Gastroesophageal sphincter (tissue), 3 donors: Measurements from ENCODE around the gene TAF10.

Experiments used
- EP300 ChIP-seq: sonication (generic); formaldehyde crosslinking; IDR thresholded peaks from one replicate; pipeline ENCODE4 v1.6.1; 2017; ENCODE audit warnings: antibody characterized with exemption, mild to moderate bottlenecking
- TF ChIP-seq, protein P1 (sequence below), 4 experiments: fragments of 200-600 bp in 2 of 4; fragments of 450-650 bp in 2 of 4; sonication (generic) in 1 of 4; IDR thresholded peaks; one replicate each; pipeline ENCODE4 v1.5.1; 2017 to 2019; ENCODE audit warnings: antibody characterized with exemption in 4 of 4, mild to moderate bottlenecking in 2 of 4, moderate library complexity in 2 of 4

DNA sequence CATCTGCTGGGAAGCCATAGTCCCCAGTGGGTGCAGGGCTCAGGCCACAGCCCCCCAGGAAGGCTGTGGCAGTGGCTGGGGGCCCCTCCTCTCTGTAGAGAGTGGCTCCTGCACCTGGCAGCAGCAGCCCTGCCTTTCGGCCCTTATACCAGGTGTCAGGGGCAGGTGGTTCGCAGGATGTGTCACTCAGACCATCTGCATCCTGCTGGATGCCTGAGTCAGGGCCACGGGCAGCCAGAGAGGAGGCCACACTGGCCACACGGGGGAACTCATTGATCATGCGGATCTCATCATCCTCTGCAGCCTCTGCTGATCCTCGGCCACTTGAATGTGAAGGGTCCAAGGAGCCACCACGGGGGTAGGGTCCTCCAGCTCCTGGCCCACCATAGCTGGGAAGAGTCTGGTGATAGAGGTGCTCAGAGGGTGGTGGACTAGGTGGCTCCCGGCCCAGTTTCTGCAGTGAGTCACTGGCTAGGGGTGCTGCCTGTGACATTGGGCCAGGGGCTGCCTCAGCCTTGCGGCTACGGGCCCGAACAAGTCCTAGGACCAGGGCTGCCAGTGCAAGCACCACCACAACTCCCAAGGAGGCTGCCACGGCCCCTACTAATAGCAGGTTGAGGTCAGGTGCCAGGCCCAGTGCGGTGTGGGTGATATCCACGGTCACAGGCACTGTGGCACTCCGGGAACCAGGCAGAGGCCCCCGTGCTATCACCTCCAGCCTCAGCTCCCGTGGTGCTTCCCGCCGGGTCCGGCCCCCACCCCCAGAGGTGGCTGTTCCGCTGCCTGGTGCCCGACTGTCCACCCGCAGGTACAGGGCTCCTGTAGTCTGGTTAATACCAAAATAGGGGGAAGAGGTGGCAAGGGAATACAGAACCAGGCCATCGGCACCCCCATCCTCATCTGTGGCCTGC, 10.5 kb upstream of the TAF10 start:
- no peak for TF ChIP-seq EP300
- TF ChIP-seq, protein P1, sequence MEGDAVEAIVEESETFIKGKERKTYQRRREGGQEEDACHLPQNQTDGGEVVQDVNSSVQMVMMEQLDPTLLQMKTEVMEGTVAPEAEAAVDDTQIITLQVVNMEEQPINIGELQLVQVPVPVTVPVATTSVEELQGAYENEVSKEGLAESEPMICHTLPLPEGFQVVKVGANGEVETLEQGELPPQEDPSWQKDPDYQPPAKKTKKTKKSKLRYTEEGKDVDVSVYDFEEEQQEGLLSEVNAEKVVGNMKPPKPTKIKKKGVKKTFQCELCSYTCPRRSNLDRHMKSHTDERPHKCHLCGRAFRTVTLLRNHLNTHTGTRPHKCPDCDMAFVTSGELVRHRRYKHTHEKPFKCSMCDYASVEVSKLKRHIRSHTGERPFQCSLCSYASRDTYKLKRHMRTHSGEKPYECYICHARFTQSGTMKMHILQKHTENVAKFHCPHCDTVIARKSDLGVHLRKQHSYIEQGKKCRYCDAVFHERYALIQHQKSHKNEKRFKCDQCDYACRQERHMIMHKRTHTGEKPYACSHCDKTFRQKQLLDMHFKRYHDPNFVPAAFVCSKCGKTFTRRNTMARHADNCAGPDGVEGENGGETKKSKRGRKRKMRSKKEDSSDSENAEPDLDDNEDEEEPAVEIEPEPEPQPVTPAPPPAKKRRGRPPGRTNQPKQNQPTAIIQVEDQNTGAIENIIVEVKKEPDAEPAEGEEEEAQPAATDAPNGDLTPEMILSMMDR (IDR thresholded peaks at IDR 0.05): no peak
